ENCODE results near the gene BOLA2B.

DNA sequence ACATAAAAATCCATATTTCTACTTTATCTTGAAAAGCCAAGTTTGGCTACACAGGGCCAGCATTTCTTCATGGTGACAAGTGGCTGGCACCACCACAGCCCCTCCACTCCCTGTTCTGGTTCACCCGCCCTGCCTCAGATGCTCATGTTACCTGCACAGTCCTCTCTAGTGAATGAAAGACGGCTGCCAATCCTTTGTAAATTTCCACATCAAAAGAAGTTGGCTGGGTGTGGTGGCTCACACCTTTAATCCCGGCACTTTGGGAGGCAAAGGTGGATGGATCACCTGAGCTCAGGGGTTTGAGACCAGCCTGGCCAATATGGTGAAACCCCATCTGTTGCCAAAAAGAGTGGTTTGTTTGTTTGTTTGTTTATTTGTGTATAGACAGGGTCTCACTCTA, 29.9 kb downstream of the BOLA2B start:
- TF ChIP-seq POLR2A (IDR thresholded peaks at IDR 0.05; ENCODE audit: low read depth, low read length) (no peak), POLR2AphosphoS5 (IDR thresholded peaks at IDR 0.05; ENCODE audit: low read depth, low read length) (no peak)
